Psoas muscle (tissue), 8 donors: ENCODE measurements around the gene AOPEP. TPM values are rescaled to one million over a fixed set of nuclear protein-coding genes. Genes with fewer than 3 reads are reported as not detected.

Experiments used
- ATAC-seq, 4 donors: fragments of 200-7000 bp; cut with Tn5 transposase; one replicate each; pipeline ENCODE4 v1.9.1; 2020; ENCODE audit warnings: moderate library complexity in 3 of 4, mild to moderate bottlenecking in 2 of 4
- DNase-seq, 2 donors: peaks; one replicate each; pipeline ENCODE4 v3.0.0-alpha.2; 2020
- H3K27ac ChIP-seq: fragments of 200-600 bp; one replicate; pipeline ENCODE4 v1.8.0; 2022
- H3K27me3 ChIP-seq, 3 donors: fragments of 200-600 bp in 1 of 3; one replicate each; pipeline versions ENCODE4 v1.6.1 to v1.8.0; 2013 to 2022; ENCODE audit warnings: low read length in 2 of 3, mild to moderate bottlenecking in 2 of 3, moderate library complexity in 1 of 3; ENCODE audit not compliant: insufficient read depth in 3 of 3
- H3K36me3 ChIP-seq, 2 donors: fragments of 200-600 bp in 1 of 2; one replicate each; pipeline versions ENCODE4 v1.6.1 to v1.8.0; 2013 to 2022; ENCODE audit warnings: low read depth in 1 of 2, mild to moderate bottlenecking in 1 of 2, moderate library complexity in 1 of 2; ENCODE audit not compliant: insufficient read depth in 1 of 2
- H3K4me1 ChIP-seq: fragments of 200-600 bp; one replicate; pipeline ENCODE4 v1.8.0; 2022
- H3K4me3 ChIP-seq: fragments of 200-600 bp; one replicate; pipeline ENCODE4 v1.8.0; 2022; ENCODE audit warnings: mild to moderate bottlenecking
- H3K9me3 ChIP-seq: fragments of 200-600 bp; one replicate; pipeline ENCODE4 v1.8.0; 2022
- WGBS, 3 donors: extraction: QIAGEN DNeasy Blood & Tissue Kit; methylation state at CpG; one replicate each; pipeline versions ENCODE4 v1.1.6 to v1.1.7; 2013; 5-methylcytosine and 5-hydroxymethylcytosine counted together
- intact Hi-C, 2 donors: fragments of 100-400 bp; cut with DNase I; formaldehyde crosslinking; loops; one replicate each; pipeline versions ENCODE4 v1.11.0 to v1.14.2; 2022
- polyA plus RNA-seq, 3 donors: library from polyadenylated mRNA; stranded (reverse); fragments of 200-250 nt; gene quantifications; one replicate each; pipeline ENCODE4 v1.2.3, GENCODE V29; 2013
- total RNA-seq, 4 donors: library from RNA; stranded (reverse); fragmentation: NEBNext Ultra II Directional in 2 of 4; extraction: Animal tissue kit (Norgen Biotek cat#: 25700) in 2 of 4; gene quantifications; one replicate each; pipeline versions ENCODE4 v1.2.1 to v1.2.4, GENCODE V29; 2021 to 2023
- TF ChIP-seq, protein P1 (sequence below): fragments of 200-600 bp; IDR thresholded peaks from one replicate; pipeline ENCODE4 v1.8.0; 2022; ENCODE audit warnings: antibody characterized with exemption
- donor health status: healthy with polysubstance abuse.
- donor health status: DM: no; HTN: no; CAD: no; lungs with moderate emphysema.
- donor health status: Bipolar disorder and iron deficiency.
- donor health status: healthy.
- donor health status: DM: yes; HTN: yes; CAD: no.
- donor health status: DM: no; HTN: no; CAD: no.
- donor health status: DM: no; HTN: no; CAD: no.
- donor health status: DM: yes; HTN: yes; CAD: no.

Gene AOPEP
- total and polyA plus RNA-seq, 7 donors: 46.4 to 96.9 (median 78.6) TPM

DNA sequence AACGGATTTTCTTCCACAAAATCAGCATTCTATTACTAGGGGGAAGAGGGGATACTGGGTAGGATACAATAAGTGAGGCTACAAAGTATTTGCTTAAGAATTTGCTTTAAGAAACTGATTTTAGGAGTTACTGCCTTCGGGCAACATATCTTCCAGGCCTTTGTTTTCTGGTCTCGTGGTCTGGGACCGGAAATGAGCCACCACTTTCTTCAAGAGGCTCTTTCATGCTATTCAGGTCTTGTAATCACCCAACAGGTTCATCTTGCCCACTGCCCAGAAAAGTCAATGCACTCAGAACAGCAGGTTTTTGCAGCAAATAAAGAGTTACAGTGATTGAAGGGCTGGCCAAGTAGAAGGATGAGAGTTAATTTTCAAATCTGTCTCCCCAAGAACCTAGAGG lies 6.6 kb upstream of the AOPEP start:
- H3K4me1 ChIP-seq: no peaks in the 10 kb centered on the region
- no peaks in the 10 kb centered on the region for H3K27me3 ChIP-seq
- no peak for DNase-seq
- intact Hi-C loops: no loop called here
- TF ChIP-seq, protein P1, sequence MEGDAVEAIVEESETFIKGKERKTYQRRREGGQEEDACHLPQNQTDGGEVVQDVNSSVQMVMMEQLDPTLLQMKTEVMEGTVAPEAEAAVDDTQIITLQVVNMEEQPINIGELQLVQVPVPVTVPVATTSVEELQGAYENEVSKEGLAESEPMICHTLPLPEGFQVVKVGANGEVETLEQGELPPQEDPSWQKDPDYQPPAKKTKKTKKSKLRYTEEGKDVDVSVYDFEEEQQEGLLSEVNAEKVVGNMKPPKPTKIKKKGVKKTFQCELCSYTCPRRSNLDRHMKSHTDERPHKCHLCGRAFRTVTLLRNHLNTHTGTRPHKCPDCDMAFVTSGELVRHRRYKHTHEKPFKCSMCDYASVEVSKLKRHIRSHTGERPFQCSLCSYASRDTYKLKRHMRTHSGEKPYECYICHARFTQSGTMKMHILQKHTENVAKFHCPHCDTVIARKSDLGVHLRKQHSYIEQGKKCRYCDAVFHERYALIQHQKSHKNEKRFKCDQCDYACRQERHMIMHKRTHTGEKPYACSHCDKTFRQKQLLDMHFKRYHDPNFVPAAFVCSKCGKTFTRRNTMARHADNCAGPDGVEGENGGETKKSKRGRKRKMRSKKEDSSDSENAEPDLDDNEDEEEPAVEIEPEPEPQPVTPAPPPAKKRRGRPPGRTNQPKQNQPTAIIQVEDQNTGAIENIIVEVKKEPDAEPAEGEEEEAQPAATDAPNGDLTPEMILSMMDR: no peak
- H3K9me3 ChIP-seq: no peaks in the 10 kb centered on the region
- WGBS, 3 donors: 85 to 93% (median 87%) methylated on average over 4 of the region's 4 CpGs
- ATAC-seq: no peak
- no peak overlapping the region for H3K27ac ChIP-seq
- no peaks in the 10 kb centered on the region for H3K36me3 ChIP-seq
- H3K4me3 ChIP-seq: no peak overlapping the region

- Histone ChIP-seq H3K27ac (no peak overlapping the region), H3K4me1 (no peaks in the 10 kb centered on the region), H3K9me3 (no peaks in the 10 kb centered on the region), H3K36me3 (no peaks in the 10 kb centered on the region), H3K4me3 (no peak overlapping the region), H3K27me3 (no peaks in the 10 kb centered on the region)
- DNase-seq (no peak), ATAC-seq (no peak)
- WGBS, 3 donors: 89 to 91% (median 89%) methylated on average over 5 of the region's 5 CpGs
- intact Hi-C loops: no loop called here
- TF ChIP-seq, protein P1: no peak
Measured at GRCh38 chr9:94720846-94721549, 5.5 kb upstream of the AOPEP start.

DNA sequence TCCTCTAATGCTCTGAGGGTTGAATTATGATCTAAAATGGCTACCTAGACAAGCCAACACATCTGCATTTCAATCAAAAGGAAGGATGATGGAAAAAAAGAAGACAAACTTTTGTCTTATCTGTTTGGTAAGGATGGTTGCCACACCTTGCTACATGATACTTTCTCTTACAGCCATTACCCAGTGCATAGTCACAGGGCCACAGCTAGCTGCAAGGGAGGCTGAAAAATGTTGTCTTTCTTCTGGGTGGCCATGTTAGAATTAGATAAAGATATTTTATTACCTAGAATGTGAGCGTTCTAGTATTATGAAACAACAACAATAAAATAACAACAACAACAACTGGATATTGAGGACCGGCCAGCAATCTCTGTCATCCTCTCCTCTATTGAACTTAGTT lies 4.7 kb upstream of the AOPEP start:
- TF ChIP-seq, protein P1: no peak
- no peaks in the 10 kb centered on the region for H3K27me3 ChIP-seq
- WGBS, 3 donors: 94 to 95% (median 94%) methylated on average over 2 of the region's 2 CpGs
- no peaks in the 10 kb centered on the region for H3K4me1 ChIP-seq
- DNase-seq (no peak), ATAC-seq (no peak)
- H3K36me3 ChIP-seq: no peaks in the 10 kb centered on the region
- no peak overlapping the region for H3K27ac ChIP-seq
- H3K9me3 ChIP-seq: no peaks in the 10 kb centered on the region
- H3K4me3 ChIP-seq: no peak overlapping the region
- intact Hi-C loops: no loop called here

DNA sequence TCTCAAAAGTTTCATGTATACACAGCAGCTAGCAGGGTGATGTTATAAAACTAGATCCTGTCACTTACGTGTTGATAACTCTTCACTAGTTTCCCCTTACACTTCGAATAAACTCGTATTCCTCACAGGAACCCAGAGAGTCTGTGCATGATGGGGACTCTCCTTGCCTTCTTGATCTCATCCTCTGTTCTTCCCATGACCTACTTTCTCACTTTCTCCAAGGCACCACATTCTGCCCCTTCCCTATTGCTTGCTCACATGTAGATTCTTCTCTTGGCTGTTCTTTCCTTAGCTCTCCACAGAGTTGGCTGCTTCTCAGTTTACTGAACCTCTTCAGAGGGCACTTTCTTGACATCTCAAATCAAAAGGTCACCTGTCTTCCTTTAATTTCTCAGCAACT lies 1.2 kb upstream of the AOPEP start:
- TF ChIP-seq, protein P1: no peak
- no peak overlapping the region for H3K4me3 ChIP-seq
- ATAC-seq (no peak), DNase-seq (no peak)
- WGBS, 3 donors: 90 to 93% (median 92%) methylated on average over 3 of the region's 3 CpGs
- no peaks in the 10 kb centered on the region for H3K36me3 ChIP-seq
- H3K4me1 ChIP-seq: peaks cover 10% of the 10 kb centered on the region
- H3K27ac ChIP-seq: no peak overlapping the region
- H3K9me3 ChIP-seq: no peaks in the 10 kb centered on the region
- intact Hi-C loops: no loop called here
- H3K27me3 ChIP-seq: no peaks in the 10 kb centered on the region

- WGBS, 3 donors: 63 to 70% (median 65%) methylated on average over 6 of the region's 6 CpGs
- Histone ChIP-seq H3K4me1 (peaks cover 15% of the 10 kb centered on the region), H3K9me3 (no peaks in the 10 kb centered on the region), H3K27ac (no peak overlapping the region), H3K4me3 (no peak overlapping the region), H3K36me3 (peaks cover 0 to 6% of the 10 kb centered on the region in 2 donors), H3K27me3 (no peaks in the 10 kb centered on the region)
- TF ChIP-seq, protein P1: no peak
- ATAC-seq (no peak), DNase-seq (no peak)
- intact Hi-C loops: no loop called here
Measured at GRCh38 chr9:94728719-94729118, 2.2 kb downstream of the AOPEP start.
